ENCODE results near the gene YY1. TPM values are rescaled to one million over a fixed set of nuclear protein-coding genes. Genes with fewer than 3 reads are reported as not detected.
"Not testable (repeated sequence)": the region's sequence is repeated elsewhere in the genome, so short reads cannot be mapped to it uniquely, and the experiment has no call there.

YY1 gene
- total and polyA plus RNA-seq, 2 of the 4 experiments (the other 2 are of a cell fraction): 21.7 to 29.9 TPM

GRCh38 chr14:100308427-100308792 lies 69.5 kb downstream of the YY1 start:
- H4K8ac ChIP-seq (ENCODE audit: low read depth in 2 of 2, low read length in 2 of 2); H3K18ac ChIP-seq (ENCODE audit: low read depth, low read length); H3K14ac ChIP-seq (replicated peaks; ENCODE audit: low read depth, low read length); H3K27ac ChIP-seq (ENCODE audit: insufficient read depth, low read length); H3K9me3 ChIP-seq (ENCODE audit: control insufficient read depth, insufficient read depth, low read length); ATAC-seq (ENCODE audit: low read depth); H3K9ac ChIP-seq (ENCODE audit: low read depth, low read length); H3K36me3 ChIP-seq (ENCODE audit: control insufficient read depth, insufficient read depth, low read length); dilution Hi-C loops (cut with HindIII; ENCODE audit: low sequenced_read_pairs, unreplicated experiment); H2BK15ac ChIP-seq (ENCODE audit: low read depth, low read length); CTCF ChIA-PET; H3K9me1 ChIP-seq (ENCODE audit: insufficient read depth, low read length); POLR2A ChIA-PET (ENCODE audit: unreplicated experiment); H3K56ac ChIP-seq (ENCODE audit: extremely low read depth, insufficient read depth, low read length); H2AFZ ChIP-seq (replicated peaks; ENCODE audit: low read length, poor library complexity); DNase-seq; H2BK5ac ChIP-seq (ENCODE audit: low read depth, low read length, poor library complexity, severe bottlenecking); BruUV-seq (replicated peaks); H2BK120ac ChIP-seq (ENCODE audit: low read depth, low read length); H3K4me2 ChIP-seq (ENCODE audit: low read depth, low read length); in situ Hi-C loops (cut with MboI; ENCODE audit: low sequenced_read_pairs); H2AK9ac ChIP-seq (replicated peaks; ENCODE audit: low read depth, low read length, poor library complexity); H3K4ac ChIP-seq (ENCODE audit: low read depth, low read length); H3K4me3 ChIP-seq (ENCODE audit: insufficient read depth, low read depth, low read length); H2BK20ac ChIP-seq (ENCODE audit: low read depth, low read length); H4K91ac ChIP-seq (ENCODE audit: insufficient read depth, low read depth, low read length); H4K5ac ChIP-seq (ENCODE audit: low read depth, low read length); H3K27me3 ChIP-seq (ENCODE audit: control insufficient read depth, insufficient read depth, low read length): not testable (repeated sequence)
- Histone ChIP-seq H3K23ac (ENCODE audit: low read depth, low read length) (peak overlapping the region; percentile 22; the same call in 1 of the 2 replicates), H4K20me1 (ENCODE audit: insufficient read depth, low read length) (peaks cover 19% of the 10 kb centered on the region), H3K79me1 (ENCODE audit: low read depth in 1 of 2, low read length in 2 of 2) (peaks cover 12 to 45% of the 10 kb centered on the region in 2 experiments), H2AK5ac (ENCODE audit: low read depth, low read length) (peak overlapping the region; percentile 21; the same call in 1 of the 2 replicates), H3K4me1 (ENCODE audit: control insufficient read depth, insufficient read depth, low read length) (peaks cover 17% of the 10 kb centered on the region; the same call in 1 of the 2 replicates)
- intact Hi-C loops (cut with micrococcal nuclease): loop anchor here (5.0 kb wide), 2 partner anchors 34 to 54 kb away; no protein-coding TSS in a partner anchor
- 100% methylated on average over 1 of the region's 6 CpGs; no CpG with 5 or more reads in 1 of the 2 experiments for WGBS, 2 experiments (ENCODE audit: extremely low coverage in 2 of 2, insufficient read length in 1 of 2)
